ENCODE results near the gene SPEF1. TPM values are rescaled to one million over a fixed set of nuclear protein-coding genes. Genes with fewer than 3 reads are reported as not detected.
A peak's percentile ranks its signal among the peaks of the same experiment; 100 is the strongest.

The SPEF1 gene
- total RNA-seq, 2 donors from 2014 or later: 0.35 to 0.44 TPM

DNA sequence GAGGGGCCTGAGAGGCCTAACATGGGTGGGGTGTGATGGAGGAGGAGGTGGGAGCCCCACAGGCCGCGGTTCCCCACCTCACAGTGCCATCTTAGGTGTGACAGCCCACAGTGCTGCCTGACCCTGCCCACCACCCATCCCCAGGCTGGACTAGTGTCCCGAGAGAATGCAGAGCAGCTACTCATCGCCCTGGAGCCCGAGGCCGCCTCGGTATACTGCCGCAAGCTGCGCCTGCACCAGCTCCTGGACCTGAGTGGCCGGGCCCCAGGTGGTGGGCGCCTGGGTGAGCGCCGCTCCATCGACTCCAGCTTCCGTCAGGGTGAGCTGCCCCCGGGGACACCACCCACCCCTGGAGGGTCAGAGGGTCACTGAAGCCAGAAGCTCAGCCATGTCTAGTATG is 33.2 kb downstream of the SPEF1 start:
- Histone ChIP-seq H3K9me3 (ENCODE audit: control insufficient read depth, low read length) (no peaks in the 10 kb centered on the region), H3K4me3 (ENCODE audit: low read length) (no peak overlapping the region), H3K27me3 (ENCODE audit: control insufficient read depth, insufficient read depth, low read length, poor library complexity, severe bottlenecking) (peaks cover 69% of the 10 kb centered on the region), H3K36me3 (ENCODE audit: control insufficient read depth, insufficient read depth, low read length) (no peaks in the 10 kb centered on the region), H3K9ac (ENCODE audit: extremely low read depth, low read length, poor library complexity, severe bottlenecking) (no peak overlapping the region), H3K4me1 (ENCODE audit: control insufficient read depth, insufficient read depth, low read length) (no peaks in the 10 kb centered on the region), H3K27ac (ENCODE audit: low read depth, low read length) (no peak overlapping the region)
- no peak overlapping the region for H3K27ac Mint-ChIP-seq
- peaks cover 6% of the 10 kb centered on the region for H3K4me1 Mint-ChIP-seq
- WGBS, 2 experiments (ENCODE audit: insufficient coverage in 1 of 2, insufficient read length in 1 of 2): 91 to 95% methylated on average over 10 to 16 of the region's 16 CpGs
- no peak overlapping the region for H3K4me3 Mint-ChIP-seq
- no peaks in the 10 kb centered on the region for H3K9me3 Mint-ChIP-seq
- peaks cover 86% of the 10 kb centered on the region for H3K27me3 Mint-ChIP-seq (ENCODE audit: insufficient read depth)
- H3K36me3 Mint-ChIP-seq (ENCODE audit: low read depth): no peaks in the 10 kb centered on the region
- no peak for DNase-seq
- TF ChIP-seq, protein P1, sequence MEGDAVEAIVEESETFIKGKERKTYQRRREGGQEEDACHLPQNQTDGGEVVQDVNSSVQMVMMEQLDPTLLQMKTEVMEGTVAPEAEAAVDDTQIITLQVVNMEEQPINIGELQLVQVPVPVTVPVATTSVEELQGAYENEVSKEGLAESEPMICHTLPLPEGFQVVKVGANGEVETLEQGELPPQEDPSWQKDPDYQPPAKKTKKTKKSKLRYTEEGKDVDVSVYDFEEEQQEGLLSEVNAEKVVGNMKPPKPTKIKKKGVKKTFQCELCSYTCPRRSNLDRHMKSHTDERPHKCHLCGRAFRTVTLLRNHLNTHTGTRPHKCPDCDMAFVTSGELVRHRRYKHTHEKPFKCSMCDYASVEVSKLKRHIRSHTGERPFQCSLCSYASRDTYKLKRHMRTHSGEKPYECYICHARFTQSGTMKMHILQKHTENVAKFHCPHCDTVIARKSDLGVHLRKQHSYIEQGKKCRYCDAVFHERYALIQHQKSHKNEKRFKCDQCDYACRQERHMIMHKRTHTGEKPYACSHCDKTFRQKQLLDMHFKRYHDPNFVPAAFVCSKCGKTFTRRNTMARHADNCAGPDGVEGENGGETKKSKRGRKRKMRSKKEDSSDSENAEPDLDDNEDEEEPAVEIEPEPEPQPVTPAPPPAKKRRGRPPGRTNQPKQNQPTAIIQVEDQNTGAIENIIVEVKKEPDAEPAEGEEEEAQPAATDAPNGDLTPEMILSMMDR (conservative IDR thresholded peaks at IDR 0.05): no peak

DNA sequence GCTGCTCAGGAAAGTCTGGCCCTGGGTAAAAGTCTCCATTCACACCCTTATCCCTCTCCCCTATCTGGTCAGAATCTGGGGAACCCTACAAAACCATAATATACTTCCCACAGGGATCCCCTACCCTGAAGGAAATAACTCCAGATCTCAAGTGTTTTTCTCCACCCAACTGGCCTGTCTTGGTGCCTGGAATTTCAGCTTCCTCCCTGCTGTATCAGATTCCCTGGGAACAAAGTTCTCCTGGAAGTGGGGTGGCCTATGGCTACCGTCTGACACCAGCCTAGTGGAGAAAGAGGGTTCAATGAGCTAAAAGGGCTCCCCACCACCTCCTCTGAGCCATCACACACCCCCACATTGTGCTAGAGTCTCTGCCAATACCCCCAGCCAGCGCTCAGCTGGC is 33.8 kb downstream of the SPEF1 start:
- H3K27me3 ChIP-seq (ENCODE audit: control insufficient read depth, insufficient read depth, low read length, poor library complexity, severe bottlenecking): peaks cover 63% of the 10 kb centered on the region
- no peak overlapping the region for H3K27ac Mint-ChIP-seq
- TF ChIP-seq, protein P1 (conservative IDR thresholded peaks at IDR 0.05): no peak
- H3K36me3 Mint-ChIP-seq (ENCODE audit: low read depth): no peaks in the 10 kb centered on the region
- no peak for DNase-seq
- 76 to 83% methylated on average over 1 to 2 of the region's 2 CpGs for WGBS, 2 experiments (ENCODE audit: insufficient coverage in 1 of 2, insufficient read length in 1 of 2)
- no peaks in the 10 kb centered on the region for H3K4me1 ChIP-seq (ENCODE audit: control insufficient read depth, insufficient read depth, low read length)
- no peaks in the 10 kb centered on the region for H3K36me3 ChIP-seq (ENCODE audit: control insufficient read depth, insufficient read depth, low read length)
- no peak overlapping the region for H3K9ac ChIP-seq (ENCODE audit: extremely low read depth, low read length, poor library complexity, severe bottlenecking)
- no peaks in the 10 kb centered on the region for H3K9me3 Mint-ChIP-seq
- no peak overlapping the region for H3K4me3 ChIP-seq (ENCODE audit: low read length)
- H3K4me3 Mint-ChIP-seq: no peak overlapping the region
- peaks cover 81% of the 10 kb centered on the region for H3K27me3 Mint-ChIP-seq (ENCODE audit: insufficient read depth)
- peaks cover 5% of the 10 kb centered on the region for H3K4me1 Mint-ChIP-seq
- H3K9me3 ChIP-seq (ENCODE audit: control insufficient read depth, low read length): no peaks in the 10 kb centered on the region
- H3K27ac ChIP-seq (ENCODE audit: low read depth, low read length): no peak overlapping the region

DNA sequence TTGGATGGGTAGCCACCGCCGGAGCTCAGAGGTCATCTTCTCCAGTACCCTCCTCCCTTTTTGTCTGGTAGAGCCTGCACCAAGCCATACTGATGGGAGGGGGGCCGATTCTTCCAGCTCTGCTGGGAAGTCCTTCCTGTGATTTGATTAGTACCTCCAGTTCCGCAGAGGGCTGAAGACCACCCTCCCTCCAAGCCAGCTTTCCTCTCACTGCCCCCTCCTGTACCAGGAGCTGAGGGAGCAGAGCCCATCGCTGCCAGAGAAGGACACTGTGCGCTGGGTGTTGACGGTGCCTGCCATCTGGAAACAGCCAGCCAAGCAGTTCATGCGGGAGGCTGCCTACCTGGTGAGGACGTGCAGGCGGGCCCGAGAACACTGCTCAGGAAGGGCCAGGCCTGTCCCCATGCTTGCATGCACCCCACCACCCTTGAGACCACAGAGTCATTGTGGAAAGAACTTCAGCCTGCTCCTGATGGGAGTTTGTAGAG is 35.5 kb downstream of the SPEF1 start:
- Histone ChIP-seq H3K4me3 (ENCODE audit: low read length) (no peak overlapping the region), H3K36me3 (ENCODE audit: control insufficient read depth, insufficient read depth, low read length) (no peaks in the 10 kb centered on the region), H3K4me1 (ENCODE audit: control insufficient read depth, insufficient read depth, low read length) (no peaks in the 10 kb centered on the region), H3K27ac (ENCODE audit: low read depth, low read length) (no peak overlapping the region), H3K27me3 (ENCODE audit: control insufficient read depth, insufficient read depth, low read length, poor library complexity, severe bottlenecking) (peaks cover 46% of the 10 kb centered on the region), H3K9ac (ENCODE audit: extremely low read depth, low read length, poor library complexity, severe bottlenecking) (no peak overlapping the region), H3K9me3 (ENCODE audit: control insufficient read depth, low read length) (no peaks in the 10 kb centered on the region)
- Mint-ChIP-seq H3K9me3 (no peaks in the 10 kb centered on the region), H3K27me3 (ENCODE audit: insufficient read depth) (peaks cover 63% of the 10 kb centered on the region), H3K27ac (no peak overlapping the region), H3K4me1 (peaks cover 2% of the 10 kb centered on the region), H3K36me3 (ENCODE audit: low read depth) (no peaks in the 10 kb centered on the region), H3K4me3 (peak overlapping the region; percentile 66)
- TF ChIP-seq, protein P1 (conservative IDR thresholded peaks at IDR 0.05): no peak
- no peak for DNase-seq
- 85 to 90% methylated on average over 6 to 11 of the region's 11 CpGs for WGBS, 2 experiments (ENCODE audit: insufficient coverage in 1 of 2, insufficient read length in 1 of 2)
